Urinary bladder (tissue), 4 donors: ENCODE measurements around the gene S100A1. TPM values are rescaled to one million over a fixed set of nuclear protein-coding genes. Genes with fewer than 3 reads are reported as not detected.

Experiments
- DNase-seq: peaks from one replicate; pipeline ENCODE4 v3.0.0-alpha.2; 2015; ENCODE audit errors: extremely low spot score
- H3K27ac ChIP-seq: one replicate; pipeline ENCODE4 v1.5.1; 2013; ENCODE audit warnings: low read depth, mild to moderate bottlenecking, moderate library complexity
- H3K36me3 ChIP-seq: one replicate; pipeline ENCODE4 v1.6.1; 2013; ENCODE audit warnings: mild to moderate bottlenecking, moderate library complexity; ENCODE audit not compliant: insufficient read depth
- H3K4me1 ChIP-seq: one replicate; pipeline ENCODE4 v1.6.1; 2013; ENCODE audit warnings: mild to moderate bottlenecking, moderate library complexity; ENCODE audit not compliant: insufficient read depth
- H3K4me3 ChIP-seq: one replicate; pipeline ENCODE4 v1.5.1; 2013; ENCODE audit warnings: low read depth, low read length
- WGBS: extraction: QIAGEN DNeasy Blood & Tissue Kit; methylation state at CpG from one replicate; pipeline ENCODE4 v1.1.7; 2013; 5-methylcytosine and 5-hydroxymethylcytosine counted together
- polyA plus RNA-seq: library from polyadenylated mRNA; stranded (reverse); fragments of 200-250 nt; gene quantifications from one replicate; pipeline ENCODE4 v1.2.3, GENCODE V29; 2013
- total RNA-seq: library from RNA; depleted of rRNA; stranded (reverse); fragments of >200 nt; gene quantifications from one replicate; pipeline ENCODE4 v1.2.3, GENCODE V29; 2014
- donor health status: healthy with polysubstance abuse.
- donor health status: healthy.

The S100A1 gene
- total and polyA plus RNA-seq, 2 donors: 3.0 TPM; not detected in 1

DNA sequence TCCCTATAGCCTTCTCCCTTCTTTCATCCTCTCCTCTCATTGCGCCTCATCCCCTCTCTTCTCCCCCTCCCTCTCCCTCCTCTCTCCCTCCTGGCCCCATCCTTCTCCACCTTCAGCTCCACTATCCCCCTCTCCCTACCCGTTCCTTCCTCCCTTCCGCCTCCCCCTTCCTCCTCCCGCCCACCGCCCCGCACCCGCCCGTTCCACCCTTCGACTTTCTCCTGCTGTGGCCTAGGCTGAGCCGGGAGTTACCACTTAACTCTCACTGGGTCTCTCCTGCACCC lies 51.8 kb downstream of the S100A1 start:
- no peak for DNase-seq
- no peaks in the 10 kb centered on the region for H3K36me3 ChIP-seq
- no peaks in the 10 kb centered on the region for H3K4me1 ChIP-seq
- 38% methylated on average over 10 of the region's 10 CpGs for WGBS
- peak overlapping the region; percentile 58 for H3K4me3 ChIP-seq
- no peak overlapping the region for H3K27ac ChIP-seq

Other genes with a start within 250 kb of the S100A1 start
- 16.5 TPM for gene S100A8, start 237.4 kb upstream of the S100A1 start, total RNA-seq
- gene S100A8, start 237.4 kb upstream of the S100A1 start, polyA plus RNA-seq: 128 TPM
- gene S100A7A, start 211.9 kb upstream of the S100A1 start, total RNA-seq: not detected
- gene S100A7A, start 211.9 kb upstream of the S100A1 start, polyA plus RNA-seq: not detected
- not detected for gene S100A7, start 167.8 kb upstream of the S100A1 start, total RNA-seq
- gene S100A7, start 167.8 kb upstream of the S100A1 start, polyA plus RNA-seq: not detected
- gene S100A6, start 92.4 kb upstream of the S100A1 start, total RNA-seq: 322 TPM
- gene S100A6, start 92.4 kb upstream of the S100A1 start, polyA plus RNA-seq: 1,706 TPM
- not detected for gene S100A5, start 87.5 kb upstream of the S100A1 start, total RNA-seq
- 0.42 TPM for gene S100A5, start 87.5 kb upstream of the S100A1 start, polyA plus RNA-seq
- 113 TPM for gene S100A4, start 82.6 kb upstream of the S100A1 start, total RNA-seq
- gene S100A4, start 82.6 kb upstream of the S100A1 start, polyA plus RNA-seq: 440 TPM
- not detected for gene S100A3, start 79.2 kb upstream of the S100A1 start, total RNA-seq
- gene S100A3, start 79.2 kb upstream of the S100A1 start, polyA plus RNA-seq: 5.2 TPM
- 26.2 TPM for gene S100A2, start 62.6 kb upstream of the S100A1 start, total RNA-seq
- gene S100A2, start 62.6 kb upstream of the S100A1 start, polyA plus RNA-seq: 91.2 TPM
- gene S100A16, start 15.3 kb upstream of the S100A1 start, total RNA-seq: 51.3 TPM
- gene S100A16, start 15.3 kb upstream of the S100A1 start, polyA plus RNA-seq: 83.8 TPM
- 8.1 TPM for gene S100A14, start 12.1 kb upstream of the S100A1 start, total RNA-seq
- gene S100A14, start 12.1 kb upstream of the S100A1 start, polyA plus RNA-seq: 7.1 TPM
- 35.6 TPM for gene S100A13, start 929 bp upstream of the S100A1 start, total RNA-seq
- gene S100A13, start 929 bp upstream of the S100A1 start, polyA plus RNA-seq: 193 TPM
- 53.8 TPM for gene CHTOP, start 5.6 kb downstream of the S100A1 start, total RNA-seq
- gene CHTOP, start 5.6 kb downstream of the S100A1 start, polyA plus RNA-seq: 63.9 TPM
- gene SNAPIN, start 30.3 kb downstream of the S100A1 start, total RNA-seq: 36.9 TPM
- 55.9 TPM for gene SNAPIN, start 30.3 kb downstream of the S100A1 start, polyA plus RNA-seq
- 132 TPM for gene ILF2, start 42.6 kb downstream of the S100A1 start, total RNA-seq
- gene ILF2, start 42.6 kb downstream of the S100A1 start, polyA plus RNA-seq: 77.2 TPM
- gene NPR1, start 50.3 kb downstream of the S100A1 start, total RNA-seq: 9.5 TPM
- 31.6 TPM for gene NPR1, start 50.3 kb downstream of the S100A1 start, polyA plus RNA-seq
- 44.0 TPM for gene INTS3, start 99.6 kb downstream of the S100A1 start, total RNA-seq
- 35.9 TPM for gene INTS3, start 99.6 kb downstream of the S100A1 start, polyA plus RNA-seq
- 20.7 TPM for gene SLC27A3, start 147.0 kb downstream of the S100A1 start, total RNA-seq
- gene SLC27A3, start 147.0 kb downstream of the S100A1 start, polyA plus RNA-seq: 41.0 TPM